GM18505 (cell line): ENCODE data around the gene HSPA1L.

Experiments used
- ATAC-seq: cut with Tn5 transposase; IDR thresholded peaks from one replicate; pipeline ENCODE4 v1.9.1; 2021; ENCODE audit not compliant: unreplicated experiment
- POLR2A ChIP-seq: IDR thresholded peaks from 4 replicates; pipeline ENCODE4 v1.6.1; 2011; ENCODE audit warnings: borderline replicate concordance; ENCODE audit not compliant: insufficient read depth, insufficient read length; ENCODE audit errors: extremely low read depth

HSPA1L gene

GRCh38 chr6:31765559-31765909, 49.5 kb downstream of the HSPA1L start:
- TF ChIP-seq POLR2A: no peak
- ATAC-seq: no peak

DNA sequence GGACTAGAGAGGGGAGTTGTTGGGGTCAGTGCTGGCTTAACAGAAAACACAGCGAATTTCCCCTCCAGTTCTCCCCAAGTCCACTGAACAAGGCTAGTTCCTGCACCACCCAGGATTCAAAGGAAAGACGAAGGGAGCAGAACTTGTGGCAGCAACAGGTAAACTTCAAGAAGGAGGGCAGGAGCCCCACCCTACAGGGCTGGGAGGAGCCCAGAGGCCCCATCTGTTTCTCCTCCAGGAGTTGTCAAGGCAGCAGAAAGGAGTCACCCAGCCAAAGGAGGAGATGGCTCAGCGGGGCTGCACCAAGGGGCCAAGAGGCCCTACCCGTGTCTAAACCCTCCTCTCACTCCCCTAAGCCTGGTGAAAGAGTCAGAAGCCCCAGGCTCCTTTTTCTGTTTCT, 50.9 kb downstream of the HSPA1L start:
- no peak for TF ChIP-seq POLR2A
- no peak for ATAC-seq

- no peak for TF ChIP-seq POLR2A
- no peak for ATAC-seq
Measured at GRCh38 chr6:31763619-31763940, 51.5 kb downstream of the HSPA1L start.

DNA sequence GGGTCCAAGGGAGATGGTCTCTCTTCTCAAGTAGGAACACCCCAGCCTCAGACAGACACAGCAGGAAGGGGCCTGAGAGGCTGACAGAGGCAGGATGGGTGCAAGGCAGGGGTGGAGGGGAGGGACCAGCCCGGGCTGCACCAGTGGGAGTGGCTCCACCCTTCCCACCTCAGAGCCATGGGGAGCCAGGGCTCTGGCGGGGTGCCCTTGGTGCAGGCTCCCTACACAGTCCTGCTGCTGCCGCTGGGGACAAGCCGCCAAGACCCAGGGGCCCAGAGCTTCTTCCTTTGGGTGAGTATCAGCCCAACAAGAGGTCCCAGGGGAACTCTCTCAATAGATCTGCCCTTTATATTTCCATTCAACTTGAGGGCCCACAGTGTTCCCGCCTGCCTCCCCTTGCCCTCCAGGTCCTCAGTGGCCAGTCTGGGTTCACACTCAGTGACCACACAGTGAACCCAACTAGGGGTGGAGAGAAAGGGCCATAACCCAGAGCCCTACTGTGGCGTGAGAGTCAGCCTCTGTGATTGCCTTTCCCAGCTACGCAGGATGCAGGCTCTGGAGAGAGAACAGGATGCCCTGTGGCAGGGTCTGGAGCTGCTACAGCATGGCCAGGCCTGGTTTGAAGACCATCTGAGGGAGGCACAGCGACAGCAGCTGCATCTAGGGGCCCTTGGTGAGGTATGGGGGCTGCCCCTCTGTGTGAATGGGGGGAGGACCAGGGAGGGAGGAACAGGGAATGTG, 52.0 kb downstream of the HSPA1L start:
- no peak for TF ChIP-seq POLR2A
- no peak for ATAC-seq

DNA sequence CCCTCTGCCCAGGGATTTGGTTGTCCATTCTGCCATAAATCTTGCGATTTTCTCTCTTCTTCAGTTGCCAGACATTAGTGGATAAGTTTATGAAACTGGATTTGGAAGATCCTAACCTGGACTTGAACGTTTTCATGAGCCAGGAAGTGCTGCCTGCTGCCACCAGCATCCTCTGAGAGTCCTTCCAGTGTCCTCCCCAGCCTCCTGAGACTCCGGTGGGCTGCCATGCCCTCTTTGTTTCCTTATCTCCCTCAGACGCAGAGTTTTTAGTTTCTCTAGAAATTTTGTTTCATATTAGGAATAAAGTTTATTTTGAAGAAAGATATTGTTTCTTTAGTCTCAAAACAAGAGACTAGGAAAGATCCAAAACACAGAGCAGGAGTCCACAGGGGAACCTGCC, 52.7 kb downstream of the HSPA1L start, which contains the start of gene SAPCD1:
TSS of gene SAPCD1 (plus strand) at position 301 of the 400 bp plus-strand sequence. CDS start 399 bp downstream, outside the sequence.
- no peak for TF ChIP-seq POLR2A
- ATAC-seq: no peak

- TF ChIP-seq POLR2A: no peak
Measured at GRCh38 chr6:31761343-31761742, 53.7 kb downstream of the HSPA1L start.

GRCh38 chr6:31760790-31761189, 54.3 kb downstream of the HSPA1L start:
- TF ChIP-seq POLR2A: no peak
- ATAC-seq: no peak

More at GRCh38 chr6:31761343-31761742, 53.7 kb downstream of the HSPA1L start:
- no peak for ATAC-seq
